HepG2 (cell line): ENCODE results near the gene EEF2. TPM values are rescaled to one million over a fixed set of nuclear protein-coding genes. Genes with fewer than 3 reads are reported as not detected.
A peak's percentile ranks its signal among the peaks of the same experiment; 100 is the strongest.

Experiments
- ATAC-seq: fragments of 200-7000 bp; cut with Tn5 transposase; 3 replicates; pipeline ENCODE4 v1.9.1; 2020; ENCODE audit warnings: mild to moderate bottlenecking, moderate library complexity
- BruUV-seq: library from RNA; stranded (reverse); fragments of 400-500 nt; replicated peaks from 2 replicates; lab custom pipeline; 2021; lab: Mats Ljungman, UMichigan
- CTCF ChIA-PET: fragments of 300-600 bp; formaldehyde crosslinking; extraction: SDS; loops from one replicate; lab custom pipeline; 2021; ENCODE audit warnings: low total read pairs, inconsistent platforms, low intra/inter-chr PET ratio; lab: Yijun Ruan, JAX
- POLR2A ChIA-PET: fragments of 350-600 bp; sonication (Branson Sonifier 250); formaldehyde crosslinking; loops from one replicate; lab custom pipeline; 2020; ENCODE audit warnings: antibody characterized with exemption, inconsistent platforms; lab: Yijun Ruan, JAX
- DNase-seq: peaks from one replicate; pipeline ENCODE4 v3.0.0-alpha.2; 2015; ENCODE audit warnings: low spot score
- FAIRE-seq: peaks from 3 replicates; lab custom pipeline; 2011; peaks lifted over from hg19 to GRCh38; lab: Jason Lieb, UNC
- H2AFZ ChIP-seq: one replicate; pipeline ENCODE4 v1.6.1; 2011; ENCODE audit warnings: low read length, inconsistent platforms
- H3K27ac ChIP-seq: fragments of 300-600 bp; 3 replicates; pipeline ENCODE4 v1.8.0; 2011; ENCODE audit warnings: mixed run types, mild to moderate bottlenecking, mixed read lengths, low read length, inconsistent platforms; ENCODE audit not compliant: insufficient read depth; ENCODE audit errors: extremely low read length
- H3K27me3 ChIP-seq, 2 experiments: fragments of 200-600 bp in 1 of 2; 2 replicates in 1 of 2; 3 replicates in 1 of 2; pipeline versions ENCODE4 v1.6.0 to v1.8.0; 2011; ENCODE audit warnings: low read length in 2 of 2, mild to moderate bottlenecking in 2 of 2, moderate library complexity in 2 of 2, inconsistent platforms in 1 of 2; ENCODE audit not compliant: insufficient read depth in 2 of 2, control insufficient read depth in 1 of 2
- H3K36me3 ChIP-seq, 2 experiments: fragments of 200-600 bp in 1 of 2; replicated peaks in 1 of 2; 2 replicates in 1 of 2; 3 replicates in 1 of 2; pipeline versions ENCODE4 v1.5.1 to v1.8.0; 2011; ENCODE audit warnings: low read length in 2 of 2, inconsistent platforms in 1 of 2; ENCODE audit not compliant: insufficient read depth in 2 of 2, control insufficient read depth in 1 of 2
- H3K4me1 ChIP-seq: 2 replicates; pipeline ENCODE4 v1.5.1; 2012; ENCODE audit warnings: low read length, inconsistent platforms; ENCODE audit not compliant: insufficient read depth
- H3K4me2 ChIP-seq: 2 replicates; pipeline ENCODE4 v1.6.0; 2011; ENCODE audit warnings: low read depth, low read length, inconsistent platforms
- H3K4me3 ChIP-seq, 3 experiments: fragments of 200-600 bp in 1 of 3; sonication (generic), shearing (Covaris generic) in 1 of 3; replicated peaks in 1 of 3; 2 replicates each; pipeline ENCODE4 v1.5.1; 2011 to 2016; ENCODE audit warnings: low read length in 3 of 3, inconsistent platforms in 2 of 3, low read depth in 2 of 3, mild to moderate bottlenecking in 2 of 3, control low read depth in 1 of 3, mixed read lengths in 1 of 3; ENCODE audit not compliant: insufficient read depth in 1 of 3
- H3K79me2 ChIP-seq: one replicate; pipeline ENCODE4 v1.6.1; 2011; ENCODE audit warnings: low read length, inconsistent platforms; ENCODE audit not compliant: insufficient read depth
- H3K9ac ChIP-seq: 2 replicates; pipeline ENCODE4 v1.6.0; 2011; ENCODE audit warnings: mild to moderate bottlenecking, low read depth, low read length, inconsistent platforms; ENCODE audit not compliant: insufficient read depth
- H3K9me3 ChIP-seq: 2 replicates; pipeline ENCODE4 v1.5.1; 2012; ENCODE audit warnings: mild to moderate bottlenecking, low read length
- H4K20me1 ChIP-seq: 2 replicates; pipeline ENCODE4 v1.6.0; 2011; ENCODE audit warnings: inconsistent platforms, mild to moderate bottlenecking, low read length, moderate library complexity; ENCODE audit not compliant: insufficient read depth
- SIX1 ChIP-seq: sonication (generic); formaldehyde crosslinking; IDR thresholded peaks from 2 replicates; pipeline ENCODE4 v1.4.0; 2020; ENCODE audit warnings: missing genetic modification reagents, borderline replicate concordance
- SPEN ChIP-seq: sonication (generic); formaldehyde crosslinking; IDR thresholded peaks from 2 replicates; pipeline ENCODE4 v1.5.1; 2020; ENCODE audit warnings: low read depth, mild to moderate bottlenecking, missing genetic modification reagents
- ZBTB42 ChIP-seq: sonication (generic); formaldehyde crosslinking; IDR thresholded peaks from 2 replicates; pipeline ENCODE4 v1.5.0; 2020; ENCODE audit warnings: mild to moderate bottlenecking, missing genetic modification reagents
- ZKSCAN1 ChIP-seq: fragments of 150-350 bp; IDR thresholded peaks from 2 replicates; pipeline ENCODE4 v1.6.1; 2014; ENCODE audit warnings: low read length
- ZNF256 ChIP-seq: sonication (generic); formaldehyde crosslinking; conservative IDR thresholded peaks from 2 replicates; pipeline ENCODE4 v1.4.0; 2020; ENCODE audit warnings: missing genetic modification reagents
- ZNF460 ChIP-seq: sonication (generic); formaldehyde crosslinking; IDR thresholded peaks from 2 replicates; pipeline ENCODE4 v1.5.1; 2020; ENCODE audit warnings: missing genetic modification reagents, mild to moderate bottlenecking, borderline replicate concordance
- ZNF772 ChIP-seq: sonication (generic); formaldehyde crosslinking; IDR thresholded peaks from 2 replicates; pipeline ENCODE4 v1.5.0; 2020; ENCODE audit warnings: mild to moderate bottlenecking, missing genetic modification reagents
- ZSCAN31 ChIP-seq: sonication (generic); formaldehyde crosslinking; IDR thresholded peaks from 2 replicates; pipeline ENCODE4 v1.5.0; 2020; ENCODE audit warnings: low read depth, mild to moderate bottlenecking, missing genetic modification reagents
- WGBS: methylation state at CpG from one replicate; pipeline ENCODE4 v1.1.6; 2017; ENCODE audit warnings: low lambda C conversion rate; 5-methylcytosine and 5-hydroxymethylcytosine counted together
- in situ Hi-C: cut with HindIII; loops from 2 replicates; pipeline ENCODE4 v1.10.0; 2017; ENCODE audit warnings: low pct_unique_long_range_greater_than_20kb; ENCODE audit not compliant: extremely low pct_ligation_motif_present
- intact Hi-C: fragments of 100-400 bp; cut with micrococcal nuclease; formaldehyde crosslinking; loops from one replicate; pipeline ENCODE4 v1.10.0; 2022; ENCODE audit not compliant: unreplicated experiment
- polyA plus RNA-seq, 8 experiments: library from polyadenylated mRNA; depleted of rRNA in 3 of 8; stranded (reverse) in 7 of 8; unstranded in 1 of 8; fragments of >200 nt; fragmentation: Illumina TruSeq in 4 of 8; extraction: Trizol in 4 of 8; gene quantifications; 2 replicates each; pipeline versions ENCODE4 v1.2.1 to v1.2.3, GENCODE V29; 2011 to 2016; ENCODE audit warnings: low read depth in 4 of 8, missing spikeins in 1 of 8, mixed read lengths in 1 of 8; ENCODE audit not compliant: insufficient read depth in 1 of 8
- total RNA-seq, 5 experiments: library from RNA; depleted of rRNA; stranded (reverse); fragments of >200 nt; fragmentation: Illumina TruSeq; extraction: Trizol; gene quantifications; 2 replicates each; pipeline ENCODE4 v1.2.3, GENCODE V29; 2016; ENCODE audit warnings: low read depth in 1 of 5
- TF ChIP-seq, protein P1 (sequence below): sonication (generic); formaldehyde crosslinking; IDR thresholded peaks from 2 replicates; pipeline ENCODE4 v1.8.0; 2022; ENCODE audit warnings: missing genetic modification reagents, mild to moderate bottlenecking, moderate library complexity, borderline replicate concordance
- TF ChIP-seq, protein P2 (sequence below): IDR thresholded peaks from 2 replicates; pipeline ENCODE4 v1.6.1; 2016; ENCODE audit warnings: control low read depth
- TF ChIP-seq, protein P3 (sequence below), 2 experiments: IDR thresholded peaks; 2 replicates each; pipeline ENCODE4 v1.6.1; 2011 to 2012; ENCODE audit warnings: low read length in 2 of 2, borderline replicate concordance in 1 of 2, low read depth in 1 of 2, mild to moderate bottlenecking in 1 of 2, moderate library complexity in 1 of 2
- TF ChIP-seq, protein P4 (sequence below): sonication (generic); formaldehyde crosslinking; IDR thresholded peaks from 2 replicates; pipeline ENCODE4 v1.4.0; 2020; ENCODE audit warnings: missing genetic modification reagents, borderline replicate concordance

Gene EEF2
- total and polyA plus RNA-seq, 2 of the 13 experiments (the other 11 are each of a cell fraction or from before 2014, with no cell fraction given) = 1,441 to 1,777 TPM

DNA sequence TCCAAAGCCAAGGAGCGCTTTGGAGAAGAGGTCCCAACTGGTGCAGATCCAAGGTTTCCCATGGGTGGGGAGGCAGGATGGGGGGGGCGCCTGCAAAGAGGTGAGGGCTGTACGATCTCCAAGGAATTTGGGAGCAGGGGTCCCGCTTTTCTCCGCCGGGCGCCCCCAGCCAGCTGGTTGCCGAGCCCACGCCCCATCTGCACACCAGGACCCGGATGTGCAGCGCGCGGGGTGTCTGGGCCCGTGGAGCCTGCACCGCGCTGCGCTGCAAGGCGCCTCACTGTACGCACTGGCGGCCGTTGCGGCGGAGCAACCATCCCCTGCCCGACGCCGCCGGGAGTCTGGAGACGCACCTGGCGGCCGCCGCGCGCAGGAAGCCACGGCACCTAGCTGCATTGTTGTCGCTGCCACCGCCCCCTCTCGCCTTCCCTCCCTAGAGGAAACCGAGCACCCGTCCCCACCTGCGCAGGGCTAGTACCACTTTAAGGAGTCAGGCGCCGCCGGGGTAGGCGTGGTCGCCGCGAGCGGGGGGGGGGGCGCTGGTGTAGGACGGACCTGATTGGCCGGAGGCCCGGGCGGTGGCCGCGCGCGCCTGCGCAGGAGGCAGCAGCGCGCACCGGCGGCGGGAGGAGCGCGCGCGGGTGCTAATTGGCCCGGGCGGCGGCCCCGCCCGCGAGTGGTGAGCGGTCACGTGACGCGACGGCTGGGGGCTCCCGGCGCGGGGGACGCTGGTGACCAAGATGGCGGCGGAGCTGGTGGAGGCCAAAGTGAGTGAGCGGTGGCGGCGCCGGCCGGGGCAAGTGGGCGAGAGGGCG is 22.0 kb upstream of the EEF2 start, which contains the start of gene PIAS4:
TSS of gene PIAS4 (plus strand) at position 716 of the 815 bp plus-strand sequence. CDS start at position 741, 25 bp downstream.
- ATAC-seq (peak; percentile 91), FAIRE-seq (no peak), DNase-seq (peak; percentile 87)
- WGBS = 0% methylated on average over 8 of the region's 91 CpGs
- Histone ChIP-seq H3K27me3 (no peaks in the 10 kb centered on the region; a peak in 1 of 5 replicates), H2AFZ (no peak within 1 kb of the TSS), H3K9ac (peak within 1 kb of the TSS; percentile 89), H3K79me2 (peaks cover 35% of the 10 kb centered on the region), H3K9me3 (no peaks in the 10 kb centered on the region), H3K27ac (peak within 1 kb of the TSS; percentile 78), H4K20me1 (0 out of 2 replicates have a peak, but pooled peaks cover 9% of the 10 kb centered on the region), H3K4me3 (peak within 1 kb of the TSS; percentile 90 to 100 (median 98)), H3K4me2 (peak within 1 kb of the TSS; percentile 92), H3K4me1 (peaks cover 33% of the 10 kb centered on the region), H3K36me3 (peaks cover 3 to 5% of the 10 kb centered on the region in 2 experiments; a peak in 2 of 5 replicates)
- intact Hi-C loops (loop anchor here (10.0 kb wide), 1 partner anchor 128 kb away; no protein-coding TSS in a partner anchor), in situ Hi-C loops (no loop called here)
- POLR2A ChIA-PET = interaction anchor here (0.6 to 2.3 kb wide), 11 partner anchors 10 to 245 kb away, joined by 3 to 12 read pairs (median 4); partner anchors contain the start of genes EEF2 and MRPL54
- TSS peak; percentile 92 for BruUV-seq
- CTCF ChIA-PET = no interaction called here
- TF ChIP-seq ZNF460 (CRISPR knock-in tag) = no peak
- peak; percentile 56; the same call in 1 of the 2 replicates for TF ChIP-seq ZSCAN31 (CRISPR knock-in tag)
- TF ChIP-seq, protein P1, sequence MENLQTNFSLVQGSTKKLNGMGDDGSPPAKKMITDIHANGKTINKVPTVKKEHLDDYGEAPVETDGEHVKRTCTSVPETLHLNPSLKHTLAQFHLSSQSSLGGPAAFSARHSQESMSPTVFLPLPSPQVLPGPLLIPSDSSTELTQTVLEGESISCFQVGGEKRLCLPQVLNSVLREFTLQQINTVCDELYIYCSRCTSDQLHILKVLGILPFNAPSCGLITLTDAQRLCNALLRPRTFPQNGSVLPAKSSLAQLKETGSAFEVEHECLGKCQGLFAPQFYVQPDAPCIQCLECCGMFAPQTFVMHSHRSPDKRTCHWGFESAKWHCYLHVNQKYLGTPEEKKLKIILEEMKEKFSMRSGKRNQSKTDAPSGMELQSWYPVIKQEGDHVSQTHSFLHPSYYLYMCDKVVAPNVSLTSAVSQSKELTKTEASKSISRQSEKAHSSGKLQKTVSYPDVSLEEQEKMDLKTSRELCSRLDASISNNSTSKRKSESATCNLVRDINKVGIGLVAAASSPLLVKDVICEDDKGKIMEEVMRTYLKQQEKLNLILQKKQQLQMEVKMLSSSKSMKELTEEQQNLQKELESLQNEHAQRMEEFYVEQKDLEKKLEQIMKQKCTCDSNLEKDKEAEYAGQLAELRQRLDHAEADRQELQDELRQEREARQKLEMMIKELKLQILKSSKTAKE (CRISPR knock-in tag) = no peak
- TF ChIP-seq, protein P2, sequence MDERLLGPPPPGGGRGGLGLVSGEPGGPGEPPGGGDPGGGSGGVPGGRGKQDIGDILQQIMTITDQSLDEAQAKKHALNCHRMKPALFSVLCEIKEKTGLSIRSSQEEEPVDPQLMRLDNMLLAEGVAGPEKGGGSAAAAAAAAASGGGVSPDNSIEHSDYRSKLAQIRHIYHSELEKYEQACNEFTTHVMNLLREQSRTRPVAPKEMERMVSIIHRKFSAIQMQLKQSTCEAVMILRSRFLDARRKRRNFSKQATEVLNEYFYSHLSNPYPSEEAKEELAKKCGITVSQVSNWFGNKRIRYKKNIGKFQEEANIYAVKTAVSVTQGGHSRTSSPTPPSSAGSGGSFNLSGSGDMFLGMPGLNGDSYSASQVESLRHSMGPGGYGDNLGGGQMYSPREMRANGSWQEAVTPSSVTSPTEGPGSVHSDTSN (CRISPR knock-in tag) = no peak
- 0 out of 2 replicates have a peak, but pooled peaks have one; percentile 54 for TF ChIP-seq ZBTB42 (CRISPR knock-in tag)
- TF ChIP-seq, protein P3, sequence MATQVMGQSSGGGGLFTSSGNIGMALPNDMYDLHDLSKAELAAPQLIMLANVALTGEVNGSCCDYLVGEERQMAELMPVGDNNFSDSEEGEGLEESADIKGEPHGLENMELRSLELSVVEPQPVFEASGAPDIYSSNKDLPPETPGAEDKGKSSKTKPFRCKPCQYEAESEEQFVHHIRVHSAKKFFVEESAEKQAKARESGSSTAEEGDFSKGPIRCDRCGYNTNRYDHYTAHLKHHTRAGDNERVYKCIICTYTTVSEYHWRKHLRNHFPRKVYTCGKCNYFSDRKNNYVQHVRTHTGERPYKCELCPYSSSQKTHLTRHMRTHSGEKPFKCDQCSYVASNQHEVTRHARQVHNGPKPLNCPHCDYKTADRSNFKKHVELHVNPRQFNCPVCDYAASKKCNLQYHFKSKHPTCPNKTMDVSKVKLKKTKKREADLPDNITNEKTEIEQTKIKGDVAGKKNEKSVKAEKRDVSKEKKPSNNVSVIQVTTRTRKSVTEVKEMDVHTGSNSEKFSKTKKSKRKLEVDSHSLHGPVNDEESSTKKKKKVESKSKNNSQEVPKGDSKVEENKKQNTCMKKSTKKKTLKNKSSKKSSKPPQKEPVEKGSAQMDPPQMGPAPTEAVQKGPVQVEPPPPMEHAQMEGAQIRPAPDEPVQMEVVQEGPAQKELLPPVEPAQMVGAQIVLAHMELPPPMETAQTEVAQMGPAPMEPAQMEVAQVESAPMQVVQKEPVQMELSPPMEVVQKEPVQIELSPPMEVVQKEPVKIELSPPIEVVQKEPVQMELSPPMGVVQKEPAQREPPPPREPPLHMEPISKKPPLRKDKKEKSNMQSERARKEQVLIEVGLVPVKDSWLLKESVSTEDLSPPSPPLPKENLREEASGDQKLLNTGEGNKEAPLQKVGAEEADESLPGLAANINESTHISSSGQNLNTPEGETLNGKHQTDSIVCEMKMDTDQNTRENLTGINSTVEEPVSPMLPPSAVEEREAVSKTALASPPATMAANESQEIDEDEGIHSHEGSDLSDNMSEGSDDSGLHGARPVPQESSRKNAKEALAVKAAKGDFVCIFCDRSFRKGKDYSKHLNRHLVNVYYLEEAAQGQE (IDR thresholded peaks at IDR 0.05; ENCODE audit: borderline replicate concordance in 1 of 2, low read depth in 1 of 2, low read length in 2 of 2) = no peak
- TF ChIP-seq ZKSCAN1 = no peak
- peak; percentile 79 for TF ChIP-seq SPEN
- TF ChIP-seq ZNF772 (CRISPR knock-in tag) = peak; percentile 89
- TF ChIP-seq SIX1 (CRISPR knock-in tag) = no peak
- no peak for TF ChIP-seq ZNF256 (CRISPR knock-in tag)
- TF ChIP-seq, protein P4, sequence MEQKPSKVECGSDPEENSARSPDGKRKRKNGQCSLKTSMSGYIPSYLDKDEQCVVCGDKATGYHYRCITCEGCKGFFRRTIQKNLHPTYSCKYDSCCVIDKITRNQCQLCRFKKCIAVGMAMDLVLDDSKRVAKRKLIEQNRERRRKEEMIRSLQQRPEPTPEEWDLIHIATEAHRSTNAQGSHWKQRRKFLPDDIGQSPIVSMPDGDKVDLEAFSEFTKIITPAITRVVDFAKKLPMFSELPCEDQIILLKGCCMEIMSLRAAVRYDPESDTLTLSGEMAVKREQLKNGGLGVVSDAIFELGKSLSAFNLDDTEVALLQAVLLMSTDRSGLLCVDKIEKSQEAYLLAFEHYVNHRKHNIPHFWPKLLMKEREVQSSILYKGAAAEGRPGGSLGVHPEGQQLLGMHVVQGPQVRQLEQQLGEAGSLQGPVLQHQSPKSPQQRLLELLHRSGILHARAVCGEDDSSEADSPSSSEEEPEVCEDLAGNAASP (CRISPR knock-in tag) = peak; percentile 29; the same call in 1 of the 2 replicates
